Testis (tissue), 2 donors: ENCODE data around the gene DYRK1A.

Experiments used
- POLR2A ChIP-seq: fragments of 450-650 bp; IDR thresholded peaks from one replicate; pipeline ENCODE4 v1.6.1; 2017; ENCODE audit warnings: antibody characterized with exemption, mild to moderate bottlenecking, moderate library complexity
- TF ChIP-seq, protein P1 (sequence below), 3 experiments: fragments of 450-650 bp in 2 of 3; fragments of 200-600 bp in 1 of 3; sonication (generic) in 1 of 3; IDR thresholded peaks; one replicate each; pipeline ENCODE4 v1.5.1; 2016 to 2019; ENCODE audit warnings: antibody characterized with exemption in 3 of 3, mild to moderate bottlenecking in 2 of 3, moderate library complexity in 1 of 3

DNA sequence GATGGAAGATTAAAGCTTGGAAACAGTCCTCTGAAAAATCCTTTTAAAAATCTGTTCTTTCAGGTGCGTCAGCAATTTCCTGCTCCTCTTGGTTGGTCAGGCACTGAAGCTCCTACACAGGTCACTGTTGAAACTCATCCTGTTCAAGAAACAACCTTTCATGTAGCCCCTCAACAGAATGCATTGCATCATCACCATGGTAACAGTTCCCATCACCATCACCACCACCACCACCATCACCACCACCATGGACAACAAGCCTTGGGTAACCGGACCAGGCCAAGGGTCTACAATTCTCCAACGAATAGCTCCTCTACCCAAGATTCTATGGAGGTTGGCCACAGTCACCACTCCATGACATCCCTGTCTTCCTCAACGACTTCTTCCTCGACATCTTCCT lies 145.3 kb downstream of the DYRK1A start:
- TF ChIP-seq, protein P1, sequence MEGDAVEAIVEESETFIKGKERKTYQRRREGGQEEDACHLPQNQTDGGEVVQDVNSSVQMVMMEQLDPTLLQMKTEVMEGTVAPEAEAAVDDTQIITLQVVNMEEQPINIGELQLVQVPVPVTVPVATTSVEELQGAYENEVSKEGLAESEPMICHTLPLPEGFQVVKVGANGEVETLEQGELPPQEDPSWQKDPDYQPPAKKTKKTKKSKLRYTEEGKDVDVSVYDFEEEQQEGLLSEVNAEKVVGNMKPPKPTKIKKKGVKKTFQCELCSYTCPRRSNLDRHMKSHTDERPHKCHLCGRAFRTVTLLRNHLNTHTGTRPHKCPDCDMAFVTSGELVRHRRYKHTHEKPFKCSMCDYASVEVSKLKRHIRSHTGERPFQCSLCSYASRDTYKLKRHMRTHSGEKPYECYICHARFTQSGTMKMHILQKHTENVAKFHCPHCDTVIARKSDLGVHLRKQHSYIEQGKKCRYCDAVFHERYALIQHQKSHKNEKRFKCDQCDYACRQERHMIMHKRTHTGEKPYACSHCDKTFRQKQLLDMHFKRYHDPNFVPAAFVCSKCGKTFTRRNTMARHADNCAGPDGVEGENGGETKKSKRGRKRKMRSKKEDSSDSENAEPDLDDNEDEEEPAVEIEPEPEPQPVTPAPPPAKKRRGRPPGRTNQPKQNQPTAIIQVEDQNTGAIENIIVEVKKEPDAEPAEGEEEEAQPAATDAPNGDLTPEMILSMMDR (IDR thresholded peaks at IDR 0.05): no peak
- TF ChIP-seq POLR2A: no peak
